Middle frontal gyrus (tissue), 1 donor: Measurements from ENCODE around the gene AIDA.
"Not testable (repeated sequence)": the region's sequence is repeated elsewhere in the genome, so short reads cannot be mapped to it uniquely, and the experiment has no call there.

Source experiments
- DNase-seq: peaks from one replicate; pipeline ENCODE4 v3.0.0-alpha.2; 2015; ENCODE audit warnings: low spot score; ENCODE audit errors: extremely low spot score

AIDA gene

GRCh38 chr1:222713091-222713961 lies 1.0 kb upstream of the AIDA start:
- peak; percentile 95 for DNase-seq

- DNase-seq, result no peak
Measured at GRCh38 chr1:222711319-222712252, 705 bp downstream of the AIDA start.

DNA sequence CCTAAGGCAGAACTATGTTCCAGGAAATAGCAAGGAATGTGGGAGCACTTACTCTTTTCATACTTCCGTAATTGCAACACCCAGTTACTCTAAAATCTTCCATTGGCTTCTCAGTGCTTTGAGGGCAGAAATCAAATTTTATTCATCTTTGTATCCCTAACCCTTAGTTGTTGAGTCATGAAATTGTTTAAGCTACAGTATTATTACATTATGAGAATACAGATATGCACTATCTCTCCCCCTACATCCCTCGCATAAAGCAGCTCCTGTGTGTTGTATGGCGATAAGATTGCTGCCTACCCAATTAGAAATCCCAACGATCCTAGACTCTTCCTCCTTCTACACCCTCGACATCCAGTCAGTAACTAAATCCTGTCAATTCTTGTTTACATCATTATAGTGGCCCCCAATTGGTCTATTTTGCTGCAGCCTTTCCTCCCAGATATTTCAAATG lies 2.6 kb downstream of the AIDA start:
- DNase-seq, result no peak

- DNase-seq, result no peak
Measured at GRCh38 chr1:222706815-222707214, 5.5 kb downstream of the AIDA start.

DNA sequence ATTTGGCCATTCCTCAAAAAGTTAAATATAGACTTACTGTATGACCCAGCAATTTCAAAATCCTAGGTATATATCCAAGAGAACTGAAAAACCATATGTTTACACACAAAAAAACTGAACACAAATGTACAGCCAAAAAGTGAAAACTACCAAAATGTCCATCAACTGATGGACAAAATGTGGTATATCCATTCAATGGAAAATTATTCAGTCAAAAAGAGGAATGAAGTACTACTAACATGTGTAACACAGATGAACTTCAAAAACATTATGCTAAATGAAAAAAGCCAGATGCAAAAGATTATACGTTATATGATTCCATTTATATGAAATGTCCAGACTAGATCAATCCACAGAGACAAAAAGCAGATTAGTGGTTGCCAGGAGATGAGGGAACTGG lies 8.0 kb downstream of the AIDA start:
- DNase-seq, result no peak

GRCh38 chr1:222702210-222702609 lies 10.1 kb downstream of the AIDA start:
- DNase-seq, result no peak

DNA sequence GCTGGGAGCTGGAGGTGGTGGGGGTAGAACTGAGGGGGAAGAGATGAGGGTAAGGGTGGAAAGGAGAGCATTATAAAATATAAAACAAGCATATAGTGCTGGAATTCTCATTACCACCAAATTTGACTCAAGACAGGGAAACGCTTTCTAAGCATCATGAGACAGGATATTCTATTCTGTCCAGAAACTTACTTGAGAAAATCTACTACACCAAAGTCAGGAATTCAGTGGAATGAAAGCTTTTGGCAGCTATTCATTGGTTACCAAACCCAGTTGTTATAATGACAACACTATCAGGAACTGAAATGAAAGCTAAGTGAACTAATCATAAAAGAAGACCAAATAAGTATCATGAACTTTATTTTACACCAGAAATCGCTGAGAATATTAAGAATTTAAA lies 14.5 kb downstream of the AIDA start:
- no peak for DNase-seq

DNA sequence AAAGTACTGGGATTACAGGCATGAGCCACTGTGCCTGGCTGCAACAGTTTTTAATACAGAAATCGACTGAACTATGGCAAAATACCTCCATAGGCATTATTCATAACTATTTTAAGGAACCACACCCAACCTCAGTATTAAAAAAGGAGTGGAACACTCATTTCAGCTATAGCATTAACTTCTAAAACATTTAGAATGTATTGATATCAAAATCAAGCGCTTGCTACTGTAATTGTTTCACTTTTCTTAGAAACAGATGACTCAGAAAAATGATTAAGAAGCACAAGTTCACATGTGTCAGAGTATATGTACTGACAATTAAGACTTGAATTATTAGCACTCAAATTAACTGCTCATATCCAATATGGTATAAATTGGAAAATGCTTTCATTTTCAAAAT lies 15.1 kb downstream of the AIDA start:
- DNase-seq, result no peak

DNA sequence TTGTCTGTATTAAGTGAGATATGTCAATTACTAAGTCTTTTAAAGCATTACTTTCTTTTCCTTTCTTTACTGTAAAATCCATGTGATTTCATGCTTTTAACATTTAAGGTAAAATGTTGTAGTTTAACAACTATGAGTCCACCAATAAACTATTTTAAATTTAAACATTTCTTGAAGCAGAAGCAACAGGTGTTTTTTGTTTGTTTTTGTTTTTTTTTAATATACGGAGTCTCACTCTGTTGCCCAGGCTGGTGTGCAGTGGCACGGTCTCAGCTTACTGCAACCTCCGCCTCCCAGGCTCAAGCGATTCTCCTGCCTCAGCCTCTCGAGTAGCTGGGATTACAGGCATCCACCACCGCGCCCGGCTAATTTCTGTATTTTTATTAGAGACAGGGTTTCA lies 15.6 kb downstream of the AIDA start:
- no peak for DNase-seq

- no peak for DNase-seq
Measured at GRCh38 chr1:222694927-222695326, 17.4 kb downstream of the AIDA start.

DNA sequence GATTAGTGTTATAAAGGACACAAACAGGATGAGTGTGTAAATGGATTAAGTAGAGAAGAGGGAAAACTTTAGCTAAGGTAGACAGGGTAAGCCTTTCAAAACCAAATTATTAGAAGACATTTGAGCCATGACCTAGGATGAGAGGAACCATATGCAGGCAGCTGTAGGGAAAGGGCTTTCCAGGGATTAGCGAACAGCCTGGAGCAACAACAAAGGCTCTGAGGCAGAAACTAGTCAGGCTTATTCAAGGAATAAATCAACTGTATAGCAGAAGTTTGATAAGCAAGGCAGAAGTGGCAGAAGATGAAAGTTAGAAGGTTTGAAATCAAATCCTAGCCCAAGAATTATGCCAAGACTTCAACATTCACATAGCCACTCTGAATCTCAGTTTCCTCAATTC lies 21.3 kb downstream of the AIDA start:
- DNase-seq, result no peak

DNA sequence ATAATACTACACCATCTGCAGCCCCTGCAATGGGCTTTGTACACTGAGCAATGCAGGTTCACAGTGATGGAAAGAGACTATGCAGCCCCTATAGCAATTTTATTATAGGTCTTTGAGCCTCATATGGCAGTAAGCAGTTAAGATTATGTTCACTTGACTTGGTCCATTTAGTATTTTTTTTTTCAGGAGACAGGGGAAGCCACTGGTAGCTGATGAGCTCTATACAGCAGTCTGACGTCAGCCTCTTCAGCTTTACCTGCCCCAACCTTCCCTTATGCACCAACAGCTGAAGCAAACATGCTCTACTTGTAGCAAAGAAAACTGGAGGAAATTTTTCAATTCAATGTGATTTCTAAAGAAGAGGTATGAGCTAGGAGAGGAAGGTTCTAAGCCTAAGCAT lies 32.2 kb downstream of the AIDA start:
- no peak for DNase-seq

DNA sequence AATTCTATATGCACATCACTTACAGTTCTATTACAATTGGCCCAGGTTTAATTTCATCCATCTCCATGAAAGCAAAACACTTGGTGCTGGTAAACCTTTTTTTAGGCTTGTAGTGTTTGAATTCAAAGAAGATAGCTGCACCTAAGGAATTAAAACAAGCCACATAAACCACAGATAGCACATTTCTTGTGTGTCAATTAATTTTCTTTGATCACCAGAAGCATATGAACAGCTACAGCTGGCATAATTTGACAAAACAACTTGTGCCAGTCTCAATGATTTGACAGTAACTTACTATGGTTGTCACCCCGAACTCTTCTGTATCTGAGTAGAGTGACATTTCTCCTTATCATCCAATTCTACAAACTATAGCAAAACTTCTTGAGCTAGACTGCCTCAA lies 42.2 kb downstream of the AIDA start:
- no peak for DNase-seq

DNA sequence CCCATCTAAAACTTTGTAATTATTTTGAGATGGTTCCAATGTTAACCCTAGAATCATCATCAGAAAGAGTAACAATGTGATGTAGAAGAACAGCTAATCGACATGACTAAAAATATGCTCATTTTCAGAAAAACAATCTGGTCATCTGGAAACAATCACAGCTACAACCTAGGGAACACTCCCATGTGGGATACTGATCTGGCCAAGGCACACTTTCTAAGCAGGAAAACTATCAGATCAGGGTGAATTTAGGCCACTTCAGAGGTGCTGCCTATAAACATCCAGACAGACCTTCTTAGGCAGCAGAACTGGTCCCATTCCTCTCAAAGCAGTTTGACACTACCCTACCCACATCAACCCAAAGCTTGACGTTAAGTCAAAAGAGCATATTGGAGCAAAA lies 43.2 kb downstream of the AIDA start:
- DNase-seq, result not testable (repeated sequence)

DNA sequence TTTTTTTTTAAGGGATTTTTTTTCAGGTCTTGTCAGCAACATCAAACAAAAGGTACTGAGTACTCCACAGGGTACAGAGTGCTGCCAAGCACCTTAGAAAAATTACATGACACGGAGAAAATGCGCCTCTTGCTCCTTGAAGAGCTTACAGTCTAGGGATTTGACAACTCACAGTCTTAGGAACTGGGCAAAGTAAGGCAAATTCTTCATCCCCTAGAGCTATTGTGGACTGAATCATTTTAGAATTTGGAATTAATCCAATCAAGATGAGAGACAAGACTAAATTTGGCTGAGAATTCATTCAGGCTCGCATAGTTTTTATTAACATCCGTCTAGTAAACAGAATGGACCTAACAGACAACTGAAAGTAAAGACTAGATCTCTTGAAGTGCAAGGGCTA lies 44.1 kb downstream of the AIDA start:
- DNase-seq, result not testable (repeated sequence)

GRCh38 chr1:222665964-222666363 lies 46.3 kb downstream of the AIDA start:
- no peak for DNase-seq

DNA sequence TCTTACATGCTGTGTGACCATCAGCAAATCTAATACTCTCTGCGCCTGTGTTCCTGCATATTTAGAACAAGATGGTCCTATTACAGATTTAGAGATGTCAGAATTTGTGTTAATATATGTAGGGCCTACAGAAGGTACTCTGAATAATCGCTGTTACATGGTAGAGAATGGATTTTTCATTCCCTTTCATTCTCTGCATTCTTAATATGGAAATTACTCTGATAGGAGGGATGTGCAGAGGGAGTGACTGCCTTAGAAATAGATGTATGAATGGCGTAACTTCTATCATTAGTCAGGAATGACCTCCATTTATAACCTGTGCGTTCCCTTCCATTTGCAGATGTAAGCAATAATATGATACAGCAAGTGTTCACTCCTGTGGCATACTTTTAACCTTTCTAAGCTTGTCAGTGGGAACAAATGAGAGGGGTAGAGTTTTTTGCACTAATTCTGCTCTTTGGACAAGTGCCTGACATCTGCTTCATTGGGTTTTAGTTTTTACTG lies 48.8 kb downstream of the AIDA start:
- no peak for DNase-seq

- no peak for DNase-seq
Measured at GRCh38 chr1:222657899-222658298, 54.4 kb downstream of the AIDA start.

- no peak for DNase-seq
Measured at GRCh38 chr1:222656391-222657155, 55.7 kb downstream of the AIDA start.

DNA sequence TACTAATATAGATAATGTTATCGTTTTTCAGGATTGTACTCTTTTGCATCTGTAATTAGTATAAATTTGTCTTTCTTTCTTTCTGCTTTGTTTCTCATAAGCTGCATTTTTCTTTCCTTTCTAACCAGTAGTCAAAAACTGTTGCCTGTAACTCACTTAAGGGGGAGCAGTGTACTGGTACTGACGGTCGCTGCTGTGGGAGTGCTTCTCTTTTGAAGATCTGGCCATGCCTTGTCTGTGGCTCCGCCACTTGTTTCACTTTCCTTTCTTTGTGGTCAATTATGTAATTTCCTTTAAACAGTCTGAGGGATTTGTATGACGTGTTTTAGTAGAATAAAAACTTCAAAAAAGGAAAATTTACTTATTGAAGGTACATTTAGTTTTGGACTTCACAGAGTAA lies 57.4 kb downstream of the AIDA start:
- no peak for DNase-seq

DNA sequence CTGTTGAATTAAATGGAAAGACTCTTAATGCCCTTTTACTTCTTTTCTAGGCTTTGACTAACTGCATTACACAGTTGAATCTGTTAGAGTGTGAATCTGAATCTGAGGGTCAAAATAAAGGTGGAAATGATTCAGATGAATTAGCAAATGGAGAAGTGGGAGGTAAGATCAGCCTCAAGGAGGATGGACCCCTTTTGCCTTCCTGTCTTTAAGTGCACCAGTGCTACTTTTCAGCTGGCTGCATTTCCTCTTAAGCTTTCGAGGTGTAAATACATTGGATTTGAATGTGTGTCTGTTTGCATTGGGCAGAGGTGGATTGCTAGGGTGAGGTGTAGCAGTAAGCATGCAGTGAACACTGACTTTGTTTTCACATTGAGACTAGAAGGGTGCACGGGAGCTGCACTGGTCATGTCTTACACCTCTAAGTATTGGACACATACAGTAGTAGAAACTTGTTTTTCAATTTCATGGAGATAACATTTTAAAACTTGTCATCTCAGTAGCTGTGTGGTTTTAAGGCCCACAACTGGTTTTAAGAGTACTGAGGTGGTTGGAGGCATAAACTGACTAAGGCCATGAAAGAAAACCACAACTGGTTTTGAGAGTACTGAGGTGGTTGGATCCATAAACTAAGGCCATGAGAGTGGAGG lies 59.0 kb downstream of the AIDA start:
- no peak for DNase-seq
